OCI-LY7 (cell line): ENCODE data around the gene OPN5. TPM values are rescaled to one million over a fixed set of nuclear protein-coding genes. Genes with fewer than 3 reads are reported as not detected.

ENCODE experiments used
- BruUV-seq: library from RNA; stranded (reverse); fragments of 400-500 nt; replicated peaks from 2 replicates; lab custom pipeline; 2021; lab: Mats Ljungman, UMichigan
- CTCF ChIA-PET: fragments of 300-600 bp; sonication (Branson Sonifier 250); formaldehyde crosslinking; loops from one replicate; lab custom pipeline; 2022; ENCODE audit warnings: antibody characterized with exemption; ENCODE audit not compliant: unreplicated experiment; lab: Charles Lee
- POLR2A ChIA-PET: fragments of 300-600 bp; sonication (Branson Sonifier 250); formaldehyde crosslinking; loops from one replicate; lab custom pipeline; 2022; ENCODE audit warnings: antibody characterized with exemption; lab: Charles Lee
- DNase-seq: peaks from one replicate; pipeline ENCODE4 v3.0.0-alpha.2; 2015; ENCODE audit warnings: low spot score
- H2AFZ ChIP-seq: fragments of 200-600 bp; sonication (generic), shearing (Covaris generic); 2 replicates; pipeline ENCODE4 v1.6.1; 2014; ENCODE audit warnings: mild to moderate bottlenecking, antibody characterized with exemption, low read length, moderate library complexity
- H3K27ac ChIP-seq: fragments of 200-600 bp; sonication (generic); 2 replicates; pipeline ENCODE4 v1.5.1; 2014; ENCODE audit warnings: mixed run types, low read depth, mild to moderate bottlenecking, moderate library complexity, low read length, inconsistent platforms; ENCODE audit not compliant: poor library complexity, severe bottlenecking
- H3K36me3 ChIP-seq: fragments of 200-600 bp; sonication (generic); 2 replicates; pipeline ENCODE4 v1.6.1; 2014; ENCODE audit warnings: mild to moderate bottlenecking, antibody characterized with exemption, low read length, moderate library complexity, mixed read lengths; ENCODE audit not compliant: insufficient read depth
- H3K4me1 ChIP-seq: fragments of 200-600 bp; sonication (generic); 2 replicates; pipeline ENCODE4 v1.5.1; 2014; ENCODE audit warnings: mild to moderate bottlenecking, low read length; ENCODE audit not compliant: insufficient read depth, poor library complexity, severe bottlenecking
- H3K4me2 ChIP-seq: fragments of 200-600 bp; sonication (generic); 2 replicates; pipeline ENCODE4 v1.6.1; 2014; ENCODE audit warnings: mild to moderate bottlenecking, low read length
- H3K4me3 ChIP-seq: fragments of 200-600 bp; sonication (generic); 2 replicates; pipeline ENCODE4 v1.5.1; 2014; ENCODE audit warnings: mild to moderate bottlenecking, low read depth, low read length; ENCODE audit not compliant: poor library complexity, severe bottlenecking
- H3K79me2 ChIP-seq: fragments of 200-600 bp; sonication (generic); 2 replicates; pipeline ENCODE4 v1.6.1; 2016; ENCODE audit warnings: low read depth, mild to moderate bottlenecking, low read length, moderate library complexity, mixed read lengths; ENCODE audit not compliant: insufficient read depth
- H3K9me2 ChIP-seq: fragments of 200-600 bp; sonication (generic); 2 replicates; pipeline ENCODE4 v1.6.1; 2016; ENCODE audit warnings: mild to moderate bottlenecking, low read length, mixed read lengths; ENCODE audit not compliant: insufficient read depth
- H3K9me3 ChIP-seq: fragments of 200-600 bp; sonication (generic); 2 replicates; pipeline ENCODE4 v1.6.1; 2014; ENCODE audit warnings: mild to moderate bottlenecking, mixed run types, low read length, mixed read lengths
- H4K20me1 ChIP-seq: fragments of 200-600 bp; sonication (generic); 2 replicates; pipeline ENCODE4 v1.6.1; 2014; ENCODE audit warnings: mild to moderate bottlenecking, antibody characterized with exemption, low read length, moderate library complexity, mixed read lengths; ENCODE audit not compliant: insufficient read depth
- CTCF ChIP-seq: fragments of 200-600 bp; sonication (generic); conservative IDR thresholded peaks from 2 replicates; pipeline ENCODE4 v1.5.1; 2014; ENCODE audit warnings: mild to moderate bottlenecking, antibody characterized with exemption, low read length, moderate library complexity, mixed read lengths
- EZH2phosphoT487 ChIP-seq: fragments of 200-600 bp; sonication (generic); IDR thresholded peaks from 2 replicates; pipeline ENCODE4 v1.6.1; 2018; ENCODE audit warnings: low read depth, borderline replicate concordance, mild to moderate bottlenecking, mixed run types, antibody characterized with exemption, low read length, moderate library complexity, mixed read lengths
- intact Hi-C: fragments of 100-400 bp; cut with micrococcal nuclease; formaldehyde crosslinking; loops from one replicate; pipeline ENCODE4 v1.10.0; 2022; ENCODE audit not compliant: unreplicated experiment
- total RNA-seq, 2 experiments: library from RNA; depleted of rRNA in 1 of 2; stranded (reverse); fragments of >200 nt in 1 of 2; shearing (Covaris generic) in 1 of 2; gene quantifications; 2 replicates each; pipeline ENCODE4 v1.2.3, GENCODE V29; 2014 to 2022

Gene OPN5
- total RNA-seq, 2 experiments from 2014 or later: not detected

- Histone ChIP-seq H3K79me2 (no peaks in the 10 kb centered on the region), H4K20me1 (no peaks in the 10 kb centered on the region), H3K9me3 (no peaks in the 10 kb centered on the region), H3K36me3 (no peaks in the 10 kb centered on the region), H3K4me2 (no peak overlapping the region), H3K4me1 (no peaks in the 10 kb centered on the region), H3K4me3 (no peak overlapping the region), H3K27ac (no peak overlapping the region), H3K9me2 (no peaks in the 10 kb centered on the region), H2AFZ (no peak overlapping the region)
- BruUV-seq: no TSS peak
- POLR2A ChIA-PET: no interaction called here
- intact Hi-C loops: no loop called here
- TF ChIP-seq EZH2phosphoT487: no peak
- TF ChIP-seq CTCF: no peak
- CTCF ChIA-PET: no interaction called here
- no peak for DNase-seq
Observed at GRCh38 chr6:47853766-47854165, 71.9 kb downstream of the OPN5 start.

GRCh38 chr6:47854971-47855370 is 73.1 kb downstream of the OPN5 start:
- CTCF ChIA-PET: no interaction called here
- POLR2A ChIA-PET: interaction anchor here (0.7 kb wide), 1 partner anchor 45 kb away, joined by 3 read pairs; no protein-coding TSS in a partner anchor
- Histone ChIP-seq H3K79me2 (no peaks in the 10 kb centered on the region), H3K4me1 (no peaks in the 10 kb centered on the region), H3K4me2 (no peak overlapping the region), H3K27ac (no peak overlapping the region), H2AFZ (no peak overlapping the region), H3K9me2 (no peaks in the 10 kb centered on the region), H3K4me3 (no peak overlapping the region), H4K20me1 (no peaks in the 10 kb centered on the region), H3K36me3 (no peaks in the 10 kb centered on the region), H3K9me3 (no peaks in the 10 kb centered on the region)
- BruUV-seq: no TSS peak
- no peak for DNase-seq
- intact Hi-C loops: no loop called here
- no peak for TF ChIP-seq CTCF
- TF ChIP-seq EZH2phosphoT487: no peak

GRCh38 chr6:47859175-47859574 is 77.3 kb downstream of the OPN5 start:
- H3K27ac ChIP-seq: no peak overlapping the region
- no peak overlapping the region for H3K4me2 ChIP-seq
- H3K79me2 ChIP-seq: no peaks in the 10 kb centered on the region
- intact Hi-C loops: no loop called here
- no peaks in the 10 kb centered on the region for H3K36me3 ChIP-seq
- no peak for TF ChIP-seq CTCF
- TF ChIP-seq EZH2phosphoT487: no peak
- no peak overlapping the region for H3K4me3 ChIP-seq
- H3K4me1 ChIP-seq: no peaks in the 10 kb centered on the region
- no peaks in the 10 kb centered on the region for H3K9me3 ChIP-seq
- no peaks in the 10 kb centered on the region for H3K9me2 ChIP-seq
- no TSS peak for BruUV-seq
- H4K20me1 ChIP-seq: no peaks in the 10 kb centered on the region
- POLR2A ChIA-PET: interaction anchor here (0.6 kb wide), 1 partner anchor 37 kb away, joined by 3 read pairs; no protein-coding TSS in a partner anchor
- no peak for DNase-seq
- no peak overlapping the region for H2AFZ ChIP-seq
- CTCF ChIA-PET: interaction anchor here (0.9 kb wide), 1 partner anchor 71 kb away, joined by 3 read pairs; no protein-coding TSS in a partner anchor
